ENCODE results near the gene MAML2. TPM values are rescaled to one million over a fixed set of nuclear protein-coding genes. Genes with fewer than 3 reads are reported as not detected.

MAML2 gene
- total RNA-seq: 10 to 100 TPM; 34.3 to 58.8 (median 56.0) TPM

- TF ChIP-seq CTCF (IDR thresholded peaks at IDR 0.05; ENCODE audit: low read depth): no peak
Measured at GRCh38 chr11:96342961-96343711, at the start of gene MAML2. Gene MAML2 (minus strand): TSS chr11:96343195. CDS start chr11:96341895, 1,300 bp downstream.

GRCh38 chr11:96391698-96392307, 48.8 kb upstream of the MAML2 start:
- TF ChIP-seq CTCF (IDR thresholded peaks at IDR 0.05; ENCODE audit: low read depth): no peak

- no peak for TF ChIP-seq CTCF (IDR thresholded peaks at IDR 0.05; ENCODE audit: low read depth)
Measured at GRCh38 chr11:96390488-96390792, 47.4 kb upstream of the MAML2 start.

GRCh38 chr11:96389720-96390487, 46.9 kb upstream of the MAML2 start, which contains the start of the genes CCDC82 and JRKL:
Gene CCDC82 (minus strand): TSS chr11:96389912. CDS start chr11:96384747, 5,165 bp downstream.
Gene JRKL (plus strand): TSS chr11:96390013. CDS start chr11:96390650, 637 bp downstream.
- no peak for TF ChIP-seq CTCF (IDR thresholded peaks at IDR 0.05; ENCODE audit: low read depth)

GRCh38 chr11:96388891-96389719, 46.1 kb upstream of the MAML2 start:
- TF ChIP-seq CTCF (IDR thresholded peaks at IDR 0.05; ENCODE audit: low read depth): no peak

GRCh38 chr11:96385187-96385586, 42.2 kb upstream of the MAML2 start:
- no peak for TF ChIP-seq CTCF (IDR thresholded peaks at IDR 0.05; ENCODE audit: low read depth)
